C1 segment of cervical spinal cord (tissue), 14 donors: ENCODE results near the gene SNAI3.
"Not testable (repeated sequence)": the region's sequence is repeated elsewhere in the genome, so short reads cannot be mapped to it uniquely, and the experiment has no call there.

ENCODE experiments used
- DNase-seq, 14 donors: peaks; one replicate each; lab custom pipeline; 2025; lab: John Stamatoyannopoulos, UW

SNAI3 gene

GRCh38 chr16:88671806-88672205, 14.5 kb downstream of the SNAI3 start:
- DNase-seq = no peak

GRCh38 chr16:88669980-88670379, 16.3 kb downstream of the SNAI3 start:
- no peak for DNase-seq

GRCh38 chr16:88669493-88669892, 16.8 kb downstream of the SNAI3 start:
- not testable (repeated sequence) for DNase-seq

- no peak for DNase-seq
These were observed 18.8 kb downstream of the SNAI3 start for GRCh38 chr16:88667461-88667860.

GRCh38 chr16:88665570-88665969, 20.7 kb downstream of the SNAI3 start:
- no peak for DNase-seq

GRCh38 chr16:88665148-88665547, 21.2 kb downstream of the SNAI3 start:
- no peak for DNase-seq

- peak; percentile 78 to 99 (median 96) for DNase-seq
These were observed 23.3 kb downstream of the SNAI3 start, which contains the start of gene MVD for GRCh38 chr16:88662843-88663606. Gene MVD, minus strand, starts transcription at chr16:88663091. Its CDS starts 11 bp downstream, at chr16:88663080.

- DNase-seq = peak in 1 of 14 donors; percentile 42
These were observed 24.0 kb downstream of the SNAI3 start for GRCh38 chr16:88662222-88662842.

GRCh38 chr16:88661468-88661867, 24.8 kb downstream of the SNAI3 start:
- no peak for DNase-seq

GRCh38 chr16:88659160-88659559, 27.1 kb downstream of the SNAI3 start:
- no peak for DNase-seq

GRCh38 chr16:88658714-88659113, 27.6 kb downstream of the SNAI3 start:
- DNase-seq = no peak

- no peak for DNase-seq
These were observed 28.9 kb downstream of the SNAI3 start for GRCh38 chr16:88657371-88657770.

GRCh38 chr16:88656291-88656980, 29.9 kb downstream of the SNAI3 start:
- no peak for DNase-seq

GRCh38 chr16:88655733-88656281, 30.5 kb downstream of the SNAI3 start:
- no peak for DNase-seq

- DNase-seq = no peak
These were observed 31.1 kb downstream of the SNAI3 start for GRCh38 chr16:88655053-88655732.

GRCh38 chr16:88654363-88655052, 31.8 kb downstream of the SNAI3 start:
- no peak for DNase-seq

GRCh38 chr16:88653596-88654362, 32.5 kb downstream of the SNAI3 start:
- no peak for DNase-seq

GRCh38 chr16:88653101-88653500, 33.2 kb downstream of the SNAI3 start:
- no peak for DNase-seq

GRCh38 chr16:88652762-88653063, 33.6 kb downstream of the SNAI3 start:
- no peak for DNase-seq

- no peak for DNase-seq
These were observed 34.1 kb downstream of the SNAI3 start for GRCh38 chr16:88651989-88652761.
